ENCODE results near the gene COIL. TPM values are rescaled to one million over a fixed set of nuclear protein-coding genes. Genes with fewer than 3 reads are reported as not detected.

The COIL gene
- total RNA-seq, 1 experiment from 2014 or later: 31.2 TPM

DNA sequence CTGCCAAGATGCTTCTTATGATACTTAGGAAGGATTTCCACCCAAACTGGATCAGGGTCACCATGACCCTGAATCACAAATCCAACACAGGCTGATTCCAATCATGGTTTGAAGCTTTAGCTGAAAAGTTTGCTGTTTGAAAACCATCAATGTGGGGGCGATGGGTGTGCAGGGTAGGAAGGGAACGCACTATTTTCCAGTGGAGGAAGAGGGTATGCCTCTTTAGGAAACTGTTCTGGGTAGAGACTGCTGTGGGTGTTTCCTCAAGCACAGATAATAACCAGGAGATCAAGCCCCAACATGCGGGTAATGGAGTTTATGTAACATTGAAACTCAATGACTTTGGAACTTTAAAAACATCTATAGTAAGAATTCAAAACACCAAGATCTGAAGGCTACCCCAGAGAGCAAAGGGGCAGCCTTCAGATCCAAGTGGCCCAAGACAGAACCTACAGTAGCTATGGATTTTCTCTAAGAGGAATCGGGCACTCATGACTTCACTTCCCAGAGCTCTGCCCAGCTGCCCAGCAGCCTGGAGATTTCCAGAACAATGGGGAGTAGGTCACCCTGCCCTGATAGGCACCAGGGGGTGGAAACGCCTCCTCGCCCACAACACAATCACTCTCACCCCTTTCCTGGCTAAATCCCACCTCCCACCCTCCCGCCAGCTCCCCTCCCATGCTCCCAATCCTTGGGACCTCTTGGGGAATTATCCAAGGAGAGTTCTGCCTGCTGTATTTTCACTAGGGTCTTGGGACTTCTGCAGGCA, 69.8 kb downstream of the COIL start:
- BruUV-seq (replicated peaks): no TSS peak
- DNase-seq (ENCODE audit: low read depth, low spot score) (no peak), ATAC-seq (no peak)
- no peak overlapping the region for H2AFZ ChIP-seq (ENCODE audit: low read depth, low read length, poor library complexity, severe bottlenecking)
- POLR2A ChIA-PET: interaction anchor here (1.8 kb wide), 1 partner anchor 23 kb away, joined by 6 read pairs; the partner anchor contains the start of gene TRIM25
- no peak for TF ChIP-seq POLR2A (IDR thresholded peaks at IDR 0.05; ENCODE audit: borderline replicate concordance, extremely low read depth, insufficient read depth, insufficient read length)
- TF ChIP-seq POLR2AphosphoS5 (IDR thresholded peaks at IDR 0.05; ENCODE audit: low read depth, low read length): no peak; the same call in 1 of the 2 replicates
- TF ChIP-seq SP1 (IDR thresholded peaks at IDR 0.05; ENCODE audit: low read depth): no peak
- no peak for TF ChIP-seq EZH2 (IDR thresholded peaks at IDR 0.05)
- no peak overlapping the region for H3K4me2 ChIP-seq (ENCODE audit: low read length)
- H3K9me2 ChIP-seq (ENCODE audit: insufficient read depth): no peaks in the 10 kb centered on the region
- no peaks in the 10 kb centered on the region for H4K20me1 ChIP-seq (ENCODE audit: insufficient read depth)
- H3K9ac ChIP-seq (ENCODE audit: low read length): no peak overlapping the region
- CTCF ChIA-PET: no interaction called here
- no peaks in the 10 kb centered on the region for H3K27me3 ChIP-seq (ENCODE audit: insufficient read depth, low read length)
- H3K79me2 ChIP-seq (ENCODE audit: insufficient read depth, low read length): no peaks in the 10 kb centered on the region
- peaks cover 41 to 82% of the 10 kb centered on the region in 2 experiments for H3K36me3 ChIP-seq (ENCODE audit: control insufficient read depth in 1 of 2, insufficient read depth in 2 of 2, low read length in 2 of 2)
- peaks cover 0 to 3% of the 10 kb centered on the region in 2 experiments; a peak in 1 of 4 replicates for H3K4me1 ChIP-seq (ENCODE audit: control insufficient read depth in 1 of 2, insufficient read depth in 2 of 2, low read length in 2 of 2)
- intact Hi-C loops (cut with micrococcal nuclease): no loop called here
- no peak overlapping the region for H3K4me3 ChIP-seq (replicated peaks in 1 of 2; ENCODE audit: low read depth in 1 of 2, low read length in 2 of 2)
- peaks cover 5 to 7% of the 10 kb centered on the region in 2 experiments; a peak in 2 of 4 replicates for H3K9me3 ChIP-seq (ENCODE audit: control insufficient read depth in 1 of 2, insufficient read depth in 1 of 2, low read depth in 1 of 2, low read length in 2 of 2)
- RAD21 ChIA-PET (ENCODE audit: low non-redundant PET in 1 of 2, low total read pairs in 2 of 2, uncharacterized antibody in 2 of 2, unreplicated experiment in 2 of 2): no interaction called here
- H3K27ac ChIP-seq (ENCODE audit: low read depth, low read length): no peak overlapping the region

DNA sequence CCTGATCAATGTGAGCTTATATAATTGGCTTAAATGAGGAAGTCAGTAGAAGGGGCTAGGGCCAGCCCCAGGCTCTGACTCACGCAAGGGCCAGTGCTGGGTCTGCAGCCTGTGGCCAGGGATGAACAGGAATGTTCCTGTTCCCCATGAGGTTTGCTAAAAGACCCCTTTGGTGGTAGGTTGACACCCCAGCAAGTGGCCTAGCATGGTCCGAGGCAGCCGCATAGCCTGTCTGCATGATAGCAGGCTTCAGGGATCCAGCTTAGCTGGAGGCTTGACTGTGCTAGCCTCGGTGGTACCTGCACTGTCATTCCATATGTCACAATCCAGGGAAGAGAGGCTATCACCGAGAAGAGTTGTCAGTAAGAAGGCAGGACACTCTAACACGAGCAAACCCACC, 70.5 kb downstream of the COIL start:
- ChIA-PET RAD21 (ENCODE audit: low non-redundant PET in 1 of 2, low total read pairs in 2 of 2, uncharacterized antibody in 2 of 2, unreplicated experiment in 2 of 2) (no interaction called here), POLR2A (no interaction called here), CTCF (interaction anchor here (0.9 kb wide), 1 partner anchor 49 kb away, joined by 3 read pairs; no protein-coding TSS in a partner anchor)
- Histone ChIP-seq H2AFZ (ENCODE audit: low read depth, low read length, poor library complexity, severe bottlenecking) (no peak overlapping the region), H3K27me3 (ENCODE audit: insufficient read depth, low read length) (no peaks in the 10 kb centered on the region), H3K79me2 (ENCODE audit: insufficient read depth, low read length) (no peaks in the 10 kb centered on the region), H3K27ac (ENCODE audit: low read depth, low read length) (no peak overlapping the region), H3K9ac (ENCODE audit: low read length) (no peak overlapping the region), H3K9me3 (ENCODE audit: control insufficient read depth in 1 of 2, insufficient read depth in 1 of 2, low read depth in 1 of 2, low read length in 2 of 2) (peaks cover 5 to 7% of the 10 kb centered on the region in 2 experiments; a peak in 2 of 4 replicates), H3K4me3 (replicated peaks in 1 of 2; ENCODE audit: low read depth in 1 of 2, low read length in 2 of 2) (no peak overlapping the region), H4K20me1 (ENCODE audit: insufficient read depth) (no peaks in the 10 kb centered on the region), H3K36me3 (ENCODE audit: control insufficient read depth in 1 of 2, insufficient read depth in 2 of 2, low read length in 2 of 2) (peaks cover 37 to 75% of the 10 kb centered on the region in 2 experiments), H3K4me2 (ENCODE audit: low read length) (no peak overlapping the region), H3K4me1 (ENCODE audit: control insufficient read depth in 1 of 2, insufficient read depth in 2 of 2, low read length in 2 of 2) (peaks cover 0 to 3% of the 10 kb centered on the region in 2 experiments; a peak in 1 of 4 replicates), H3K9me2 (ENCODE audit: insufficient read depth) (no peaks in the 10 kb centered on the region)
- intact Hi-C loops (cut with micrococcal nuclease): no loop called here
- no peak for TF ChIP-seq POLR2A (IDR thresholded peaks at IDR 0.05; ENCODE audit: borderline replicate concordance, extremely low read depth, insufficient read depth, insufficient read length)
- TF ChIP-seq POLR2AphosphoS5 (IDR thresholded peaks at IDR 0.05; ENCODE audit: low read depth, low read length): peak; percentile 3; the same call in 1 of the 2 replicates
- BruUV-seq (replicated peaks): no TSS peak
- DNase-seq (ENCODE audit: low read depth, low spot score) (no peak), ATAC-seq (no peak)

MicroRNA genes within 50 kb of the gene (microRNA counts, 767-probe panel; counts per million panel counts)
- not detected for microRNA hsa-miR-3614-5p

Other genes with a start within 250 kb of the COIL start
- gene C17orf67, start 127.1 kb downstream of the COIL start, total RNA-seq (2021; ENCODE audit: unreplicated experiment): 0.84 TPM
- gene DGKE, start 126.9 kb downstream of the COIL start, total RNA-seq (2021; ENCODE audit: unreplicated experiment): 5.2 TPM
- gene TRIM25, start 47.0 kb downstream of the COIL start, total RNA-seq (2021; ENCODE audit: unreplicated experiment): 135 TPM
- 28.3 TPM for gene SCPEP1, start 17.1 kb upstream of the COIL start, total RNA-seq (2021; ENCODE audit: unreplicated experiment)
- 51.6 TPM for gene AKAP1, start 124.2 kb upstream of the COIL start, total RNA-seq (2021; ENCODE audit: unreplicated experiment)